ENCODE measurements around the gene NCKAP5L. TPM values are rescaled to one million over a fixed set of nuclear protein-coding genes. Genes with fewer than 3 reads are reported as not detected.

Gene NCKAP5L
- total RNA-seq, 1 donor from 2014 or later: 34.5 TPM

DNA sequence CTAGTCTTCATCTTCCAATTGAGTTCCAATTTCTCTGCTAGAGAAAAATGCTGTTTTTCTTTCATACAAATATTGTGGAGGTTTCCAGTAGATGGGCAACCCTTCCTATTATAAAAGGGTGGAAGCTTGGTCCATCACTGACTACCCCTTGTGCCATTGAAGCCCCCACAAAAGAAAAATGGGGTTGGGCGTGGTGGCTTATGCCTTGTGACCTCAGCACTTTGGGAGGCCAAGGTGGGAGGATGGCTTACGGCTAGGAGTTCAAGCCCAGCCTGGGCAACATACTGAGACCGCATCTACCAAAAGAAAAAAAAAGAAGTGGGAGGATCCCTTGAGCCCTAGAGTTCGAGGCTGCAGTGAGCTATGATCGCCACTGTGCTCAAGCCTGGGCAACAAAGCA is 22.8 kb downstream of the NCKAP5L start:
- no peak for DNase-seq (ENCODE audit: low spot score, unreplicated experiment)
- TF ChIP-seq, protein P1, sequence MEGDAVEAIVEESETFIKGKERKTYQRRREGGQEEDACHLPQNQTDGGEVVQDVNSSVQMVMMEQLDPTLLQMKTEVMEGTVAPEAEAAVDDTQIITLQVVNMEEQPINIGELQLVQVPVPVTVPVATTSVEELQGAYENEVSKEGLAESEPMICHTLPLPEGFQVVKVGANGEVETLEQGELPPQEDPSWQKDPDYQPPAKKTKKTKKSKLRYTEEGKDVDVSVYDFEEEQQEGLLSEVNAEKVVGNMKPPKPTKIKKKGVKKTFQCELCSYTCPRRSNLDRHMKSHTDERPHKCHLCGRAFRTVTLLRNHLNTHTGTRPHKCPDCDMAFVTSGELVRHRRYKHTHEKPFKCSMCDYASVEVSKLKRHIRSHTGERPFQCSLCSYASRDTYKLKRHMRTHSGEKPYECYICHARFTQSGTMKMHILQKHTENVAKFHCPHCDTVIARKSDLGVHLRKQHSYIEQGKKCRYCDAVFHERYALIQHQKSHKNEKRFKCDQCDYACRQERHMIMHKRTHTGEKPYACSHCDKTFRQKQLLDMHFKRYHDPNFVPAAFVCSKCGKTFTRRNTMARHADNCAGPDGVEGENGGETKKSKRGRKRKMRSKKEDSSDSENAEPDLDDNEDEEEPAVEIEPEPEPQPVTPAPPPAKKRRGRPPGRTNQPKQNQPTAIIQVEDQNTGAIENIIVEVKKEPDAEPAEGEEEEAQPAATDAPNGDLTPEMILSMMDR (IDR thresholded peaks at IDR 0.05; ENCODE audit: unreplicated experiment): no peak
- Mint-ChIP-seq H3K36me3 (ENCODE audit: insufficient read depth) (peaks cover 16% of the 10 kb centered on the region), H3K27ac (no peak overlapping the region), H3K9me3 (ENCODE audit: low read depth) (no peaks in the 10 kb centered on the region), H3K4me3 (ENCODE audit: low read depth) (no peak overlapping the region), H3K27me3 (no peaks in the 10 kb centered on the region), H3K4me1 (ENCODE audit: low read depth) (peaks cover 7% of the 10 kb centered on the region)

DNA sequence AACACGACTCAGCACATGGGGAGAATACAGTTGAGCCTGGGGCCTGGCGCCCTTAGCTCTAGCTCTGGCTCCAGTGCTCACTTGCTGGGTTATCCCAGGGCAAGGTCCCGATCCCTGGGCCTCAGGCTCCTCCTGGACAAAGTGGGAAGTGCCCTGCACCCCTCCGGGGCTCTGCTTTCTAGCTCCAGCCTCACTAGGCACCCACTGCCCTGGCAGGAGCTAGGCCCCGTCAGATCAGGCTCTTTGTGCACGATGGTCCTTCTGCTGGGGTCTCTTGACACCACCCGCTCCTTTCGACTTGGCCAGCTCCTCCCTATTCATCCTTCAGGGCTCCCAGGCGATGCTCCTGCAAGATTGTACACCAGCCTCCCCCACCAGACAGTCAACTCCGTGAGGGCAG is 23.4 kb downstream of the NCKAP5L start:
- H3K27me3 Mint-ChIP-seq: no peaks in the 10 kb centered on the region
- peaks cover 5% of the 10 kb centered on the region for H3K4me1 Mint-ChIP-seq (ENCODE audit: low read depth)
- no peaks in the 10 kb centered on the region for H3K9me3 Mint-ChIP-seq (ENCODE audit: low read depth)
- H3K27ac Mint-ChIP-seq: no peak overlapping the region
- DNase-seq (ENCODE audit: low spot score, unreplicated experiment): no peak
- H3K36me3 Mint-ChIP-seq (ENCODE audit: insufficient read depth): peaks cover 20% of the 10 kb centered on the region
- TF ChIP-seq, protein P1 (IDR thresholded peaks at IDR 0.05; ENCODE audit: unreplicated experiment): no peak
- no peak overlapping the region for H3K4me3 Mint-ChIP-seq (ENCODE audit: low read depth)

DNA sequence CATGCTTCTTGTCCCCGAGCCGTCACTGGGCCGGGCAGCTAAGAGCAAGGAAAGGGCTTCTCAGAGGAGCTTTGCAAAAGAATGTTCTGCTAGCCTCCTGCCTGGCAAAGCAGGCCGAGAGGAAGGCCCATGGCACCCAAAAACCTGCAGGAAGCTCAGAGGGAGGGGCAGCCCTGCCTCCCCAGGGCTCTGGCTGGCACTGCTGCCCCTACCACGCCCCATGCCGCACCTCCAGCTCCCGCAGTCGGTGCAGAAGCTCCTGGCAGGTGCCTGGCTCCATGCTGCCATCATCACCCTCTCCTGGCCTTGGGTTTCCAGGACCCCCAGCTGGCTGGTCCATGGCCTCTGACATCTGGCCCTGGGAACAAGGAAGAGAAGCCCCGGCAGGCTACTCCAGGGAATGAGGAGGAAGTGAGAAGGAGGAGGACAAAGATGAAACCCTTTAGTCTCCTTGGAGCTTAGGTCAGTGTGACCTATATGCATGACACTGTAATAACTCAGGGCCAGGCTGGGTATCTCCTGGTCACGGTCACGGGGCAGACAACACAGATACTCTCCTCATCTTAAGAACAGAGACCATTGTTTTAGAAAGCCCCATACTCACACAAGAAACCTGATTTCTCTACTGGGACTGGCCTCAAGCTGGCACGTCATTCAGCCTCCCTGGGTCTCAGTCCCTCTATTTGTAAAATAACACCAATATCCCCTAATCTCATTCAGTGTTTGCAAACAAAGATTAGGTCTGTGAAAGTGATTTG is 24.3 kb downstream of the NCKAP5L start:
- H3K4me3 Mint-ChIP-seq (ENCODE audit: low read depth): no peak overlapping the region
- no peaks in the 10 kb centered on the region for H3K4me1 Mint-ChIP-seq (ENCODE audit: low read depth)
- H3K36me3 Mint-ChIP-seq (ENCODE audit: insufficient read depth): peaks cover 21% of the 10 kb centered on the region
- no peaks in the 10 kb centered on the region for H3K9me3 Mint-ChIP-seq (ENCODE audit: low read depth)
- no peak for DNase-seq (ENCODE audit: low spot score, unreplicated experiment)
- no peak overlapping the region for H3K27ac Mint-ChIP-seq
- TF ChIP-seq, protein P1 (IDR thresholded peaks at IDR 0.05; ENCODE audit: unreplicated experiment): no peak
- H3K27me3 Mint-ChIP-seq: no peaks in the 10 kb centered on the region

DNA sequence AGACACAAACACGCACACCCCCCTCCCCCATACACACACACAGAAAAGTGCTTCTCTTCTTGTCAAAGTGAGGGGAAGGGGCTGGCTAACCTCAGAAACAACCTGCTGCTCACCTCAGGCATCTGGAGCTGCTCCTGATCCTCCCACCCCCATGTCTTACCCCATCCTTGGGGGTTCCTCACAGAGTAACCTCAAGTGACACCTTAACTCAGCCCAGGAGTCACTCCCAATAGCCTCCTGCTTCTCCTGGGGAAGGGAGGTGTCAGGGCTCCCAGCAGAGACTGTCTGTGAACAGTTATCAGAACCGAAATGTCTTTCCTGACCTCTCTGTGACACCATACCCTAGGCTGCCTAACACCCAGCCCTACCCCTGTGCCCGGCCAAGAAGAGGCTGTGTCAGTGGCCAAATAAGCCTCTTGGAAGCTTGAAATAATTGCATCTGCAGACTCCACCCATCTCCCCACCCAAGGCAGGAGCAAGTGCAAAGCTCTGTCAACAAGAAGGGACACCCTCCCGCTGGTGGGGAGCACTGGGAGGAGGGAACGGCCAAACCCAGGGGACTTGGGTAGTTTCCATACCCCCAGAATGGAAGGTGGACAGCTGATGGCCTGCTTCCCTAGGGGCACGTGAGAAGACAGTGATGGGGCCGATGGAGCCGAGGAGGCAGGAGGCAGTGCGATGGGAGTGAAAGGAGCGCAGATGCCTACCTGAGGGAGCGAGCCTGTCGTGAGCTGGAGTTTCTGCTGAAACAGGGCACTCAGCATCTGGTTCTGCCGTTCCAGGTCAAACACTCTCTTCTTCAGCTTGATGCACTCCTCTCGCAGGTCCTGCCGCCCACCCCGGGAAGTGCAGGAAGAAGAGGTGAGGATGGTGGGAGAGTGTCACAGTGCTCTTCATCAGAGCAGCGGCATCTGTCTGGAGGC is 26.8 kb downstream of the NCKAP5L start:
- no peak for DNase-seq (ENCODE audit: low spot score, unreplicated experiment)
- H3K27me3 Mint-ChIP-seq: no peaks in the 10 kb centered on the region
- TF ChIP-seq, protein P1 (IDR thresholded peaks at IDR 0.05; ENCODE audit: unreplicated experiment): no peak
- H3K4me3 Mint-ChIP-seq (ENCODE audit: low read depth): no peak overlapping the region
- no peak overlapping the region for H3K27ac Mint-ChIP-seq
- H3K9me3 Mint-ChIP-seq (ENCODE audit: low read depth): no peaks in the 10 kb centered on the region
- H3K4me1 Mint-ChIP-seq (ENCODE audit: low read depth): no peaks in the 10 kb centered on the region
- peaks cover 21% of the 10 kb centered on the region for H3K36me3 Mint-ChIP-seq (ENCODE audit: insufficient read depth)

DNA sequence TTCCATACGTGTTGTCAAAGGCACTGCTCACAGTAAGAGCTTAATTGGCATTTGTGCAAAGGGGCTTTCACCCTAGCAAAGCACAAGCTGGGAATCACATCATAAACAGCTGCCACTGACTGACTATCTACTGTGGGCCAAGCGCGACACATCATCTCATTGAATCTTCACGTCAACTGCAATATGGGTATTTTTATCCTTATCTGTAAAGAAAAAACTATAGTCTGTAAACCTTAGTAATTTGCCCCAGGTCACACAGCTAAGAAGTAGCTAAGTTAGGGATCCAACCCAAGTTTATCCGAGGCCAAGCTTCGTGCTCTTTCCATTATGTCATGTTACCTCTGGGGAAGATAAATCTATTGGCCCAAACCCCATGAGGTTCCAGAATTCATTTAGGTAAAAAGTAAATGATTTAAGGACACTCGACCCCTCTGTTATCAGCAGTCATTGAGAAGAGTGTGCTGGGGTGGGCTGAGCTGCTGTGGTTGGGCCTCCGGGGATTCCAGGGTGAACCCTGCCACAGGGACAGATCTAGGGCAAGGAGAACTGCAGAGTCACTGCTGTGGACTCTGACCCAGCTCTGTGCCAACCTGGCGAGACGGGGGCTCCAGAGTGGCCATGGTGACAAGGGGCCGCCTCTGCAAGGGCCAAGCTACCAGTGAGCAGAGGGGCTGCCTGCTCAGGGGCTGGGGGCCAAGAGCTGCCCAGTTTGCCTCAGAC is 27.6 kb downstream of the NCKAP5L start:
- no peak overlapping the region for H3K4me3 Mint-ChIP-seq (ENCODE audit: low read depth)
- no peak for DNase-seq (ENCODE audit: low spot score, unreplicated experiment)
- H3K36me3 Mint-ChIP-seq (ENCODE audit: insufficient read depth): peaks cover 18% of the 10 kb centered on the region
- H3K4me1 Mint-ChIP-seq (ENCODE audit: low read depth): no peaks in the 10 kb centered on the region
- H3K27me3 Mint-ChIP-seq: no peaks in the 10 kb centered on the region
- TF ChIP-seq, protein P1 (IDR thresholded peaks at IDR 0.05; ENCODE audit: unreplicated experiment): no peak
- no peaks in the 10 kb centered on the region for H3K9me3 Mint-ChIP-seq (ENCODE audit: low read depth)
- H3K27ac Mint-ChIP-seq: no peak overlapping the region

Data from progenitor cell of endocrine pancreas (in vitro differentiated cells).